K562 (cell line): ENCODE measurements around the gene GEMIN5. TPM values are rescaled to one million over a fixed set of nuclear protein-coding genes. Genes with fewer than 3 reads are reported as not detected.

ENCODE experiments used
- KDM1A ChIP-seq, 2 experiments: fragments of 450-650 bp; IDR thresholded peaks; 2 replicates each; pipeline ENCODE4 v1.6.1; 2016; ENCODE audit warnings: mild to moderate bottlenecking in 2 of 2
- REST ChIP-seq, 2 experiments: fragments of 450-650 bp; formaldehyde crosslinking in 1 of 2; IDR thresholded peaks; 2 replicates each; pipeline versions ENCODE4 v1.4.0 to v1.6.1; 2014 to 2020; ENCODE audit warnings: mild to moderate bottlenecking in 2 of 2, borderline replicate concordance in 1 of 2, low read depth in 1 of 2
- polyA plus RNA-seq, 8 experiments: library from polyadenylated mRNA; depleted of rRNA in 4 of 8; stranded (reverse) in 5 of 8; unstranded in 3 of 8; fragments of >200 nt; fragmentation: Nextera tagmentation in 2 of 8; fragmentation: Illumina TruSeq in 1 of 8; extraction: Ambion mirVana in 2 of 8; extraction: Trizol in 1 of 8; gene quantifications; 2 replicates each; pipeline versions ENCODE4 v1.2.1 to v1.2.3, GENCODE V29; 2011 to 2014; ENCODE audit warnings: inconsistent platforms in 1 of 8, missing spikeins in 1 of 8
- total RNA-seq, 7 experiments: library from RNA; depleted of rRNA in 6 of 7; stranded (reverse); fragments of >200 nt in 6 of 7; fragmentation: Illumina TruSeq in 2 of 7; extraction: Trizol in 2 of 7; gene quantifications; 2 replicates each; pipeline versions ENCODE4 v1.2.1 to v1.2.3, GENCODE V29; 2011 to 2021; ENCODE audit warnings: low replicate concordance in 1 of 7

The GEMIN5 gene
- total and polyA plus RNA-seq, 9 of the 15 experiments (the other 6 are each of a cell fraction or from before 2014, with no cell fraction given), result 10.3 to 48.2 (median 34.7) TPM

- no peak for TF ChIP-seq REST (IDR thresholded peaks at IDR 0.05; ENCODE audit: borderline replicate concordance)
- TF ChIP-seq REST (CRISPR knock-in tag; IDR thresholded peaks at IDR 0.05; ENCODE audit: low read depth), result no peak
- TF ChIP-seq KDM1A (IDR thresholded peaks at IDR 0.05), result no peak
Measured at GRCh38 chr5:154898210-154898609, 39.8 kb downstream of the GEMIN5 start (continued).
